SK-N-SH (cell line): ENCODE measurements around the gene NPC1.

Experiments
- CHD2 ChIP-seq: fragments of 150-350 bp; IDR thresholded peaks from 2 replicates; pipeline ENCODE4 v1.6.1; 2018; ENCODE audit warnings: low read length; ENCODE audit not compliant: partially characterized antibody
- CTCF ChIP-seq: fragments of 200-600 bp; sonication (generic); IDR thresholded peaks from 2 replicates; pipeline ENCODE4 v1.6.1; 2017; ENCODE audit warnings: antibody characterized with exemption, mild to moderate bottlenecking, moderate library complexity
- REST ChIP-seq: IDR thresholded peaks from 2 replicates; pipeline ENCODE4 v1.6.1; 2012; ENCODE audit warnings: mild to moderate bottlenecking, low read depth, low read length, moderate library complexity
- USF1 ChIP-seq: IDR thresholded peaks from 2 replicates; pipeline ENCODE4 v1.4.0; 2012; ENCODE audit warnings: low read depth, borderline replicate concordance

GRCh38 chr18:23494992-23495391 lies 91.3 kb downstream of the NPC1 start:
- TF ChIP-seq CTCF (no peak), USF1 (no peak), REST (no peak), CHD2 (no peak)
